Epithelial cell of esophagus (primary cell): ENCODE data around the gene CA10.

Source experiments
- DNase-seq: peaks from one replicate; pipeline ENCODE4 v3.0.0; 2010; ENCODE audit warnings: low read depth
- H3K4me3 ChIP-seq: 2 replicates; pipeline ENCODE4 v1.5.1; 2011; ENCODE audit warnings: mild to moderate bottlenecking, low read length, control low read depth
- TF ChIP-seq, protein P1 (sequence below): IDR thresholded peaks from 2 replicates; pipeline ENCODE4 v1.5.1; 2011; ENCODE audit warnings: low read depth, mild to moderate bottlenecking, low read length, control low read depth, inconsistent platforms; ENCODE audit not compliant: insufficient read depth; ENCODE audit errors: missing control alignments

The CA10 gene

DNA sequence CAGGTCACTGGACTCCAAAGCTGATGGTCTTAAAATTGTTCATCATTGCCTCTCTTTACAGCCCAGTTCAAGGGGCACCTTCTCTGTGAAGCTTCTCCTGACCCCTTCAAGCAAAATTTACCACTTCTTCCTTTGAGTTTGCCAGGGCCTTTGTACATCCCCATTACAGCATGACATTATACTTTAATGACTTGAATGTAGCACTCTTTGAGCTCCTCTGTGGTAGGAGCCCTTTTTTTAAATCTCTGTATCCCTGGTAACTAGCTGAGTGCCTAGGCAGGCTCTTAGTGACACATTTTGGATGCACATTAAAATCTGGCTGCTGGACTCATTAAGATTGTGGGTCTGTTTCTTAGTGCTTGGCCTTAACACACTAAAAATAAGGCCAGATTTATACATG, 412.1 kb downstream of the CA10 start:
- H3K4me3 ChIP-seq, result no peak overlapping the region
- TF ChIP-seq, protein P1, sequence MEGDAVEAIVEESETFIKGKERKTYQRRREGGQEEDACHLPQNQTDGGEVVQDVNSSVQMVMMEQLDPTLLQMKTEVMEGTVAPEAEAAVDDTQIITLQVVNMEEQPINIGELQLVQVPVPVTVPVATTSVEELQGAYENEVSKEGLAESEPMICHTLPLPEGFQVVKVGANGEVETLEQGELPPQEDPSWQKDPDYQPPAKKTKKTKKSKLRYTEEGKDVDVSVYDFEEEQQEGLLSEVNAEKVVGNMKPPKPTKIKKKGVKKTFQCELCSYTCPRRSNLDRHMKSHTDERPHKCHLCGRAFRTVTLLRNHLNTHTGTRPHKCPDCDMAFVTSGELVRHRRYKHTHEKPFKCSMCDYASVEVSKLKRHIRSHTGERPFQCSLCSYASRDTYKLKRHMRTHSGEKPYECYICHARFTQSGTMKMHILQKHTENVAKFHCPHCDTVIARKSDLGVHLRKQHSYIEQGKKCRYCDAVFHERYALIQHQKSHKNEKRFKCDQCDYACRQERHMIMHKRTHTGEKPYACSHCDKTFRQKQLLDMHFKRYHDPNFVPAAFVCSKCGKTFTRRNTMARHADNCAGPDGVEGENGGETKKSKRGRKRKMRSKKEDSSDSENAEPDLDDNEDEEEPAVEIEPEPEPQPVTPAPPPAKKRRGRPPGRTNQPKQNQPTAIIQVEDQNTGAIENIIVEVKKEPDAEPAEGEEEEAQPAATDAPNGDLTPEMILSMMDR, result no peak
- DNase-seq, result no peak

DNA sequence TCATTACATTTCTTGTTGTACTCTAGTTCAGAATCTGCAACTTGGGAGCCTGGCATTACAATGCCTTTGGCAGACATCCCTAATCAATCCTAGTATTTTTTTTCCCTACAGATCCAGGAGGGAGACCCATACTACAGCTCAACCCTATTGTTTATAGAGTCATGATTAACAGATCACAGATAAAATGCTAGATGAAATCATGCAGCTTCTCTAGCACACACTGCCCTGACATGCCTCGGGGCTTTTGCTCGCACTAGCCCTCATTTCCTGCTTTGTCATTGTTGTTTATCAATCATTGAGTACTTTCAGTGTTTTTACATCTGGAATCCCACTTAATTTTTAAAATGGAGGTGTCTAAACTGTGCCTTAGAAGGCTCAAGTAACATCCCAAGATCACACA, 412.5 kb downstream of the CA10 start:
- TF ChIP-seq, protein P1, result no peak
- no peak overlapping the region for H3K4me3 ChIP-seq
- DNase-seq, result peak; percentile 83

DNA sequence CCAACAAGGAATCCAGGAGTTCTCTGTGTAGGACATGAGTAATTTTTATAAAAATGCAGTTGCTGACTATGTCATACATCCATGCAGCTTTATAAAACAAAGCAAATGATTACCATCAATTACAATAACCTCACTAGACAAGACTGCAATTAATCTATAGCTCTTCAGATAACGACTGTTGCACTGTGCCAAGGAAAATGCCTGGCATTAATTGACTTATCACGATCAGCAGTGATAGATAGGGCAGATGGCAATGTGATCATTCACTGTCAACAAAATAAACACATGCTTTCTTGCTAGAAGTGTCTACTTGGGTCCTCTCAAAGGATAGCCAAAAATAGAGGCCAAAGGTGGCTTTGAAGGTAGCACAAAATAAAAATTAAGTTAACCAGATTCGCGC, 415.0 kb downstream of the CA10 start:
- DNase-seq, result no peak
- H3K4me3 ChIP-seq, result no peak overlapping the region
- TF ChIP-seq, protein P1, result no peak

DNA sequence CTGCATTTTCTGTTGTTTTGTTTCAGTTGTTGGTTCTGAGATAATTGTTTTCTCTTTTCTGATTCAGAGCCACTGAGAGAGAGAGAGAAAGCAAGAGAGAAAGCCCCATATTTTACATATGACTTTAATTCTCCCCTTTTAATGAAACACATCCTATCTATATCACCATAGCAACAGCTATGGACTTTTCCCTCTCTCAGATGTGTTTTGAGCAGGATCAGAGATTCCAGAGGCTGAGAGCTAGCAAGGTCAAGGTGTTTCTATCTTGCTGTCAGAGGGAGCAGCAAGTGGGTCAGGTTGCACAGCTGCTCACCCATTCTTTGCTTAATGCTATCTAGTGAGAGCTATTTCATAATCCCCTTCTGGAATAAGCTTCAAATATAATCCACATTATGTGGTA, 415.9 kb downstream of the CA10 start:
- TF ChIP-seq, protein P1, result no peak
- no peak overlapping the region for H3K4me3 ChIP-seq
- no peak for DNase-seq

DNA sequence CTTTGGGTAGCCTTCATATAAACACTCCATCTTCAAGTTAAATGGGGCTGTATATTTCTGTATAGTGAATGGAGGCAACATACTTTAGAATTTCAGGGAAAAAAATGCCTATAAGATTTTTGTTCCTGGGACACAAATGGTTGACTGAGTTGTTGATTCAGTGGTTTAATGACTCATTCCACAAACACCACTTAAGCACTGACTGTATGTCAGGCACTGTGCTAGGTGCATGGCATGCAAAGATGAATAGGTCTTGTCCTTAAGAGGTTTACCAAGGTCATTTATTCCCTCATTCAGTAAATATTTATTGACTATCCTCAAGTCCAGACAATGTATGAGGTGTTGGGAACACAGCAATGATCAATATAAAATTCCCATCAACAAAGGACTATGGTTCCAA, 417.1 kb downstream of the CA10 start:
- H3K4me3 ChIP-seq, result no peak overlapping the region
- TF ChIP-seq, protein P1, result no peak
- DNase-seq, result peak; percentile 62

DNA sequence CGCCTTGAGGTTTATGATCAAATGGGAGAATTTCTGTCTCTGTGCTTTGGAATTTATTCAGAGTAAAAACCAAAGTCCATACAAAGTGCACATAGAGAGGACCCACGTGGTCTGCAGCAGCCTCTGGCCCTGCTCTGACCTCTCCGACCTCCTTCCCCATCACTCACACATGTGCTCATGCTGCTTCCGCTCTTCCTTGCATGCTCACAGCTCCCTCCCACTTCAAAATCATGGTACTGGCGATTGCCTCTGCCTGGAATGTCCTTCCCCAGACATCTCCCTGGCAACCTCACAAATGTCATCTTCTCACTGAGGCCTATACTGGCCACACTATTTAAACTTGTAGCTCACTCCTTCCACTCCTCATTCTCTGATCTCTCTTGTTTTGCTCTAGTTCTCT, 418.0 kb downstream of the CA10 start:
- TF ChIP-seq, protein P1, result no peak
- no peak for DNase-seq
- H3K4me3 ChIP-seq, result no peak overlapping the region

DNA sequence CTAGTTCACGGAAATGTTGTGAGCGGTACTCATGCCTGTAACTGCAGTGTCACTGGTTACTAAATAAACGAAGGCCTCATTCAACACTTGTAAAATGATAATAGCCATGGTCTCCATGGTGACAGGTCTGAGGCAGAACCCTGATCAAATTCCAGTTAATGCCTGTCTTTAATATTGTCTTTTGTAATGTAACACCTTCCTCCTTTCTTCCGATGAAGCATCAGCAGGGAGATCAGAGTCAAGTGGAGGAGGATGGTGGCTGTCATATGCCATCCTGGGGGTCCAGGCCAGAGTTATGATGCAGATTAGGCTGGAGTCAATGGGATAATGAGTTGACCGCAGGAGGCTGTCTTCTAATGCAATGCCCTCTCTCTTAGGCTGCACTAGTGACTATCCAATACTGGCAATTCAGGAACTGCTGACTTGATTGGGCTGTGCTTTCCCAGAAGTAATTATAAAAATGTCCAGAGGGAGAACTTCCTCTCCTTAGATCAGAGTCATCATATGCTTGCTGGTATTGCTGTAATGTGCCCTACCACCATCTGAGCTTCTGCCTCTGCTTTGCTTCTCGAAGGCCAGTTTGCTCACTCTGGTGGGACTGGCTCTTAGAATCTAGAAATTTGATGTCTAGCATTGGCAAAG, 419.1 kb downstream of the CA10 start:
- no peak for DNase-seq
- H3K4me3 ChIP-seq, result no peak overlapping the region
- TF ChIP-seq, protein P1, result no peak
